Measurements from ENCODE around the gene MYRIP.

Gene MYRIP

DNA sequence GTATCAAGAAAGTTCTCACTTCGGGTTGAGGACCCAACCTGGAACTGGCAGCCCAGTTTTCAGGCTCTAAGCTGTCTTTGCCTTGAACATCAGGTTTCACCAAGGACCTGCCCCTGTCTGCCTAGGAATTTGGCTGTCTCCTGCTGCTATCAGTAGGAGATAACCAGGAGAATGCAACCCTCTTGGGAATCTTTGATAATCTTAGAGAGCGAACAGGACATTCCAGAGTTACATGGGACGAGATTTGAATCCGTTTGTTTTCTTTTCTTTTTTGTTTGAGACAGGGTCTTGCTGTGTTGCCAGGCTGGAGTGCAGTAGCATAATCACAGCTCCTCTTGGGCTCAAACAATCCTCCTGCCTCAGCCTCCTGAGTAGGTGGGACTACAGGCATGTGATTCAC is 482.1 kb downstream of the MYRIP start:
- Mint-ChIP-seq H3K27ac (no peak overlapping the region), H3K4me3 (no peak overlapping the region)

GRCh38 chr3:40292637-40293349 is 483.4 kb downstream of the MYRIP start:
- Mint-ChIP-seq H3K9me3 (no peaks in the 10 kb centered on the region), H3K27ac (no peak overlapping the region), H3K27me3 (ENCODE audit: low read depth) (peaks cover 3% of the 10 kb centered on the region), H3K4me1 (no peaks in the 10 kb centered on the region), H3K4me3 (no peak overlapping the region), H3K36me3 (ENCODE audit: low read depth) (no peaks in the 10 kb centered on the region)
- TF ChIP-seq, protein P1, sequence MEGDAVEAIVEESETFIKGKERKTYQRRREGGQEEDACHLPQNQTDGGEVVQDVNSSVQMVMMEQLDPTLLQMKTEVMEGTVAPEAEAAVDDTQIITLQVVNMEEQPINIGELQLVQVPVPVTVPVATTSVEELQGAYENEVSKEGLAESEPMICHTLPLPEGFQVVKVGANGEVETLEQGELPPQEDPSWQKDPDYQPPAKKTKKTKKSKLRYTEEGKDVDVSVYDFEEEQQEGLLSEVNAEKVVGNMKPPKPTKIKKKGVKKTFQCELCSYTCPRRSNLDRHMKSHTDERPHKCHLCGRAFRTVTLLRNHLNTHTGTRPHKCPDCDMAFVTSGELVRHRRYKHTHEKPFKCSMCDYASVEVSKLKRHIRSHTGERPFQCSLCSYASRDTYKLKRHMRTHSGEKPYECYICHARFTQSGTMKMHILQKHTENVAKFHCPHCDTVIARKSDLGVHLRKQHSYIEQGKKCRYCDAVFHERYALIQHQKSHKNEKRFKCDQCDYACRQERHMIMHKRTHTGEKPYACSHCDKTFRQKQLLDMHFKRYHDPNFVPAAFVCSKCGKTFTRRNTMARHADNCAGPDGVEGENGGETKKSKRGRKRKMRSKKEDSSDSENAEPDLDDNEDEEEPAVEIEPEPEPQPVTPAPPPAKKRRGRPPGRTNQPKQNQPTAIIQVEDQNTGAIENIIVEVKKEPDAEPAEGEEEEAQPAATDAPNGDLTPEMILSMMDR (IDR thresholded peaks at IDR 0.05; ENCODE audit: unreplicated experiment in 3 of 3) = no peak

More for the DNA sequence above, 482.1 kb downstream of the MYRIP start:
- TF ChIP-seq, protein P1 (IDR thresholded peaks at IDR 0.05; ENCODE audit: unreplicated experiment in 3 of 3) = no peak
- Mint-ChIP-seq H3K36me3 (ENCODE audit: low read depth) (no peaks in the 10 kb centered on the region), H3K27me3 (ENCODE audit: low read depth) (peaks cover 3% of the 10 kb centered on the region), H3K9me3 (no peaks in the 10 kb centered on the region), H3K4me1 (no peaks in the 10 kb centered on the region)

DNA sequence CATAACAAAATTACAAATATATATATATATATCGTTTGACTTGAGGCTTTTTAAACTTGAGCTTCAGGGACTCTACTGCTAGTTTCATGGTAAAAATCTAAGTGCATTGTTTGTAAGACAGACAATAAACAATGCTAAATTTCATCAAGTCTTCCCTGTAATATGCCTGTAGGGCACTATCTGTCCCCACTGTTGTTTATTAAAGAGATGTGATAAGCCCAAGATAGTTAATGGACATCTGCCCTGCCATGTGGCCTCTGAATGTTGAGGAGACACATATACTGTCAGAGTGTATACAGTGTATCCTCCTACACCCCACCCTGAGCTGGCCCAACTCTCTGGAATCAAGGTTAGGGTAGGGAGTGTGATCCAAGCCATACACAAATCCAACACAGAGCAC is 485.0 kb downstream of the MYRIP start:
- Mint-ChIP-seq H3K9me3 (no peaks in the 10 kb centered on the region), H3K36me3 (ENCODE audit: low read depth) (no peaks in the 10 kb centered on the region), H3K27me3 (ENCODE audit: low read depth) (peaks cover 3% of the 10 kb centered on the region), H3K4me1 (peaks cover under 1% of the 10 kb centered on the region), H3K4me3 (no peak overlapping the region), H3K27ac (no peak overlapping the region)
- TF ChIP-seq, protein P1 (IDR thresholded peaks at IDR 0.05; ENCODE audit: unreplicated experiment in 3 of 3) = no peak

- no peaks in the 10 kb centered on the region for H3K27me3 Mint-ChIP-seq (ENCODE audit: low read depth)
- no peak overlapping the region for H3K4me3 Mint-ChIP-seq
- H3K4me1 Mint-ChIP-seq = peaks cover 11% of the 10 kb centered on the region
- H3K9me3 Mint-ChIP-seq = peaks cover 7% of the 10 kb centered on the region
- TF ChIP-seq, protein P1 (IDR thresholded peaks at IDR 0.05; ENCODE audit: unreplicated experiment in 3 of 3) = no peak
- H3K36me3 Mint-ChIP-seq (ENCODE audit: low read depth) = no peaks in the 10 kb centered on the region
- no peak overlapping the region for H3K27ac Mint-ChIP-seq
Measured at GRCh38 chr3:40298075-40298474, 488.7 kb downstream of the MYRIP start.

DNA sequence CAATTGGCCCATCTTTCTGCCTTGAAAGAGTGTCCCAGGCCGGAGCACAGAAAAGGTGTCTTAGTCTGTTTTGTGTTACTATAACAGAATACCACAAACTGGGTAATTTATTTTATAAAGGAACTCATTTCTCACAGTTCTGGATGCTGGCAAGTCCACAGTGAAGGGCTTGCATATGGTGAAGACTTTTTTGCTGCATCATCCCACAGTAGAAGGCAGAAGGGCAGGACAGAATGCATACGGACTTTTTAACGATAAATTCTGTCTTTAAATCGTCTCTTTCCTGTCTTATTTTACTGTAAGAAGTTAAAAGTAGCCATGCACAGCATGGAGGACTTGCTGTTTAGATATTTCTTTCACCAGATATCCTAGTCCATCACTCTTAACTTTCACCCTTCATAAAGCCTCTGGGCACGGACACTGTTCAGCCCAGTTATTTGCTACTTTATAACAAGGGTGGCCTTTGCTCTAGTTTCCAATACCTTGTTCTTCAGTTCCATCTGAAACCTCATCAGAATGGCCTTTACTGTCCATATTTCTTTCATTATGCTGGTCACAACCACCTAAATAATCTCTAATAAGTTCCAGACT is 489.8 kb downstream of the MYRIP start:
- no peak overlapping the region for H3K4me3 Mint-ChIP-seq
- no peaks in the 10 kb centered on the region for H3K27me3 Mint-ChIP-seq (ENCODE audit: low read depth)
- peaks cover 12% of the 10 kb centered on the region for H3K4me1 Mint-ChIP-seq
- H3K36me3 Mint-ChIP-seq (ENCODE audit: low read depth) = no peaks in the 10 kb centered on the region
- TF ChIP-seq, protein P1 (IDR thresholded peaks at IDR 0.05; ENCODE audit: unreplicated experiment in 3 of 3) = no peak
- peaks cover 7% of the 10 kb centered on the region for H3K9me3 Mint-ChIP-seq
- peak overlapping the region in 2 of 3 experiments; percentile 6 to 54 for H3K27ac Mint-ChIP-seq
